GM20431 (cell line): Measurements from ENCODE around the gene GNA14.
"Not testable (repeated sequence)": the region's sequence is repeated elsewhere in the genome, so short reads cannot be mapped to it uniquely, and the experiment has no call there.

Experiments
- in situ Hi-C: fragments of 300-500 bp; cut with MseI, MboI; formaldehyde crosslinking; loops from one replicate; pipeline ENCODE4 v1.15.0; 2020; ENCODE audit warnings: low sequenced_read_pairs; ENCODE audit not compliant: unreplicated experiment

GNA14 gene

GRCh38 chr9:77592476-77592875 is 55.6 kb downstream of the GNA14 start:
- in situ Hi-C loops, result no loop called here

GRCh38 chr9:77589046-77589795 is 58.9 kb downstream of the GNA14 start:
- in situ Hi-C loops, result no loop called here

DNA sequence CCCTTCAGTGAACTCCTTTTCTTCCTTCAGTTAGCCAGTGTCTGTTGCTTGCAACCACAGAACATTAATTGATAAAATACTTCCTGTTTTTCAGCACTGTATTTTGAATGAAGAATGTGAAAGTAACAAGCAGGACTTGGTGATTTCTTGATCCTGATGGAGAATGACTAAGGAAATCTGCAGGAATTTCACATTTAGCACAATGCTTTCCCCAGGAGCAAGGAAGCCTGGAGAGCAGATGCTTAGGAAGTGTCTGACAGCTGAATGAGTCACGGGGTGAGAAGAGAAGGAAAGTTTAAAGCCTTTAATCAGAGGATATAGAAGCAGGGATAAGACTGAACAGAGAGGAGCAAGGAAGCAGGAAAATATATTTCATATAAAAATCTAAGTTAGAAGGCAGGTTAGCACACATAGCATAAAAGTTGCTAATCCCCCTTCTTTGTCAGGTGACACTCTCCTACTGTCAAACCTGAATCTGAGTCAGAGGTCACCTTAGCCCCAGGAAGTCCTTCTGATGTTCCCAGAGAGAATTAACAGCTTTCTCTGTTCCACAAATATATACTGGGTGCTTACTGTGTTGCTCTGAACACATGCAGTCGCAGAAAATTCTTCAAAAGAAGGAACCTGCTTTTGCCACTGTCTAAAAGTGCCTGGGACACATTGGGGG is 59.7 kb downstream of the GNA14 start:
- in situ Hi-C loops, result no loop called here

GRCh38 chr9:77587851-77588250 is 60.3 kb downstream of the GNA14 start:
- in situ Hi-C loops, result no loop called here

- in situ Hi-C loops, result no loop called here
Observed at GRCh38 chr9:77587042-77587441, 61.1 kb downstream of the GNA14 start.

- in situ Hi-C loops, result no loop called here
Observed at GRCh38 chr9:77586591-77586990, 61.5 kb downstream of the GNA14 start.

- in situ Hi-C loops, result no loop called here
Observed at GRCh38 chr9:77585335-77585786, 62.8 kb downstream of the GNA14 start.

GRCh38 chr9:77584927-77585326 is 63.2 kb downstream of the GNA14 start:
- in situ Hi-C loops, result not testable (repeated sequence)

GRCh38 chr9:77582961-77583576 is 65.1 kb downstream of the GNA14 start:
- in situ Hi-C loops, result no loop called here

DNA sequence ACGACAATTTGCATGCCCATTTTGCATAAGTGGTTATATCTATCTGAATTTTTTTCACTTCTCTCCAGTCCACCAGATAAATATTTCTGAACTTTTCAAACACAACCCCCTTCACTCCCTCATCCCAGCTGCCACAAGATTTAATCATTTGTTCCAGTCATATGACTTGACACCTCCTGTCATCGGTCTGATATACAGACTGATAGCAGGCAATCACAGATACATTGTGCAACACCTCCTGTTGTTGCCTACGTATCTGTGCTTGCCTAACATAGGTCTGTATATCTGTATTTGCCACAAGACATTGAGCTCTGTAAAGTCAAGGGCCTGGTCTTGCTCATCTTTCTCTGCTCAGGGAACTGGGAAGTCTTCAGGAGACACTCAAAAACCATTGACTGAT is 65.6 kb downstream of the GNA14 start:
- in situ Hi-C loops, result no loop called here

GRCh38 chr9:77575785-77576184 is 72.3 kb downstream of the GNA14 start:
- in situ Hi-C loops, result no loop called here

DNA sequence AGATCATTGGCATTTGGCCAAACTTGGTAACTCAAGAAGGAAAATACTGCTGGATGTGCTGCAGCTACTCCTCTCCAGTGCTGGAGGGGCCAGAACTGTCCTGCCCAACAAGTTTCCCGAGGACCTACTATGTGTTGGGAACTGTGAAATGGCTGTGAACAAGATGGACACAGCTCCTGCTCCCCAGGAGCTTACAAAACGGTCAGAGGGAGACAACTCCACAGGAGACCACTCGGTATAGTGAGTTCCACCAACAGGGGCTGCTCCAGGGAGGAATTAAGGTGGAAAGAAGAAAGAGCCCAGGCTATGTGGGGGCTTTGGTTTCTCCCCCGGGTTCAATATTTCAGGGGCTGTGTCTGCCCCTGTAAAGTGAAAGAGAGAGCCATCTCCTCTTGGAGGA is 78.8 kb downstream of the GNA14 start:
- in situ Hi-C loops, result no loop called here

DNA sequence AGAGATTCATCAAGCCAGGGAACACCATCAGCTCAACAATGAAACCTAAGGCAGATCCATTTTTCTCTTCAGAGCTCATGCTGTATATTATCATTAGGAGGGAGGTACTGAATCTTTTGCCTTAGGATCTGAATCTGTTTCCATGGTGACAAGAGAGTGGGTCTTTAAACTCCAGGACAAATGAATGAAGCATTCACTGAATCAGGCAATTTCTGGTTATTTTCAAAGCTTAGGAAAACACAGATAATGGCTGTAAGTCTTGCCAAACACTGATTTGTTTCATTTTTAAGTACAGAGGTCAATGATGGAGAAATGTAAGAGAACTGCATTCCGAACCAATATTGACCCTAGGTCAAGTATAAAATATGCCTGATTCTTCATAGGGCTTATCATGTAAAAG is 84.9 kb downstream of the GNA14 start:
- in situ Hi-C loops, result no loop called here

- in situ Hi-C loops, result no loop called here
Observed at GRCh38 chr9:77562019-77562748, 85.9 kb downstream of the GNA14 start.

GRCh38 chr9:77561331-77562018 is 86.6 kb downstream of the GNA14 start:
- in situ Hi-C loops, result no loop called here

GRCh38 chr9:77556396-77556795 is 91.7 kb downstream of the GNA14 start:
- in situ Hi-C loops, result no loop called here

DNA sequence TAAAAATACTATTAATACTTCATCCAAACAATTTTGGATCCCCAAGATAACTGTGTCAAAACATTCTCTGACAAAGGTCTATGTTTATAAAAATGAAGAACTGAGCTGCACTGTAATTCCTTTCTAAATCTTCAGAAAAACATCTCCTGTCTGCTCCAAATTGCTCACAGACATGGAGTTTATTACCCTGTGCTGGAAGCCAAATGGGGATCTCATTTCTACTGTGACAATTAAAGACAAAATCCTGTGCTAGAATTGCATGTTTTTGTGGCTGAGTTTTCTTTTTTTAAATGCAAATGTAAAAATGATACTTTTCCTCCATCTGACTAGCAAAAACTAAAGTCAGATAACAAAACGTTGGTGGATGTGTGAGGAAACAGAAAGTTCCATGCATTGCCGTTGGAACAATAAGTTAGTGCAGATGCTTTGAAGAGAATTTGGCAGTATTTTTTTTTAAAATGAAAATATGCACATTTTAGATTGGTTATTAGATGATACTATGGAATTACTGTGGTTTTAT is 93.5 kb downstream of the GNA14 start:
- in situ Hi-C loops, result no loop called here

DNA sequence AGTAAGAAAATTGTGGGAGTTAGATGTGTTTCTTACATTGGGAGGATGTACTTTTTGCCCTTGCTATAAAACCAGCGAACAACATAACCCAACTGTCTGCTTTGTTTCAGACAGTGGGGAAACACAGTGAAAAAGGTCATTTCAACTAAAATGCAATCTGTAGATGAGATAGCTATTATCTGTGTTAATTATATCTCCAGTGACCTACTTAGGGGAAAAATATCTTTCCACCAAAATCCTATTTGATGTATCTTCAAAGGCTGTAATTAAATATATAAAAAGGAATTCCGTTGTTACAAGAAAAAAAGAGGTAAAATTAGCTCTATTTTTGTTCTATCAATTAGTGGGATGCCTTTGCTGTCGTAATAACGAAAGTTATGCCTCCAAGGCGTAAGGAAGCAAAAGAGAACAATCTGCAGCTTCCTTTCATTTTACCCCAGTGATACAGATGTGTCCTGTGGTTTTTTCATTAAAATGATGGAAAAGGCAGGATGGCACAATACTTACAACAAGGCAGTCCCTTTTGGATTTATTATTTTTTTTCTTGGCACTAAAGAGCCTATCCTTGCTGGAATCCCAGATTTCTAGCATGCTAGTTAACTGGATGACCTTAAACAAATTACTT is 100.9 kb downstream of the GNA14 start:
- in situ Hi-C loops, result no loop called here

GRCh38 chr9:77546376-77546950 is 101.7 kb downstream of the GNA14 start:
- in situ Hi-C loops, result no loop called here
